Testis (tissue), 2 donors: ENCODE measurements around the gene KANK2.

Experiments used
- POLR2A ChIP-seq: fragments of 450-650 bp; IDR thresholded peaks from one replicate; pipeline ENCODE4 v1.6.1; 2017; ENCODE audit warnings: antibody characterized with exemption, mild to moderate bottlenecking, moderate library complexity
- TF ChIP-seq, protein P1 (sequence below), 3 experiments: fragments of 450-650 bp in 2 of 3; fragments of 200-600 bp in 1 of 3; sonication (generic) in 1 of 3; IDR thresholded peaks; one replicate each; pipeline ENCODE4 v1.5.1; 2016 to 2019; ENCODE audit warnings: antibody characterized with exemption in 3 of 3, mild to moderate bottlenecking in 2 of 3, moderate library complexity in 1 of 3

DNA sequence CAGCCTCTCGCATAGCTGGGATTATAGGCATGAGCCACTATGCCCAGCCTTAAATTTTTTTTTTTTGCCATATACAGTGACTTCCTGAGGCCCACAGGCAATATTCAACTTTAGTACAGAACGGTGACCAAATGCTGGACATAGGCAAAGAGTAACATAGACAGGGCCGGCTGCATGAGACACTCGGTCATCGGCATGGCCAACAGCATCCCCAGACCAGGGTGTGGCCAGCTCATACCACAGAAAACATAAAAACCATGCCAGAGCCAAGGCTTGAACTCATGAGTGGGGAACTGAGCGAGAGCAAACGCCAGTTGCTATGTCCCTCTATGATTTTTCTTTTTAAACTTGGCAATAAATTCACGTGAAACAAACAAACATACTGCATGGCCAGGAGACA is 17.0 kb downstream of the KANK2 start:
- TF ChIP-seq, protein P1, sequence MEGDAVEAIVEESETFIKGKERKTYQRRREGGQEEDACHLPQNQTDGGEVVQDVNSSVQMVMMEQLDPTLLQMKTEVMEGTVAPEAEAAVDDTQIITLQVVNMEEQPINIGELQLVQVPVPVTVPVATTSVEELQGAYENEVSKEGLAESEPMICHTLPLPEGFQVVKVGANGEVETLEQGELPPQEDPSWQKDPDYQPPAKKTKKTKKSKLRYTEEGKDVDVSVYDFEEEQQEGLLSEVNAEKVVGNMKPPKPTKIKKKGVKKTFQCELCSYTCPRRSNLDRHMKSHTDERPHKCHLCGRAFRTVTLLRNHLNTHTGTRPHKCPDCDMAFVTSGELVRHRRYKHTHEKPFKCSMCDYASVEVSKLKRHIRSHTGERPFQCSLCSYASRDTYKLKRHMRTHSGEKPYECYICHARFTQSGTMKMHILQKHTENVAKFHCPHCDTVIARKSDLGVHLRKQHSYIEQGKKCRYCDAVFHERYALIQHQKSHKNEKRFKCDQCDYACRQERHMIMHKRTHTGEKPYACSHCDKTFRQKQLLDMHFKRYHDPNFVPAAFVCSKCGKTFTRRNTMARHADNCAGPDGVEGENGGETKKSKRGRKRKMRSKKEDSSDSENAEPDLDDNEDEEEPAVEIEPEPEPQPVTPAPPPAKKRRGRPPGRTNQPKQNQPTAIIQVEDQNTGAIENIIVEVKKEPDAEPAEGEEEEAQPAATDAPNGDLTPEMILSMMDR (IDR thresholded peaks at IDR 0.05) = no peak
- no peak for TF ChIP-seq POLR2A
